Caco-2 (cell line): ENCODE data around the gene UBA3. TPM values are rescaled to one million over a fixed set of nuclear protein-coding genes. Genes with fewer than 3 reads are reported as not detected.

Experiments used
- BruUV-seq: library from RNA; stranded (reverse); fragments of 400-500 nt; replicated peaks from 2 replicates; lab custom pipeline; 2021; lab: Mats Ljungman, UMichigan
- CTCF ChIA-PET: fragments of 300-600 bp; sonication (Branson Sonifier 250); formaldehyde crosslinking; loops from one replicate; lab custom pipeline; 2022; ENCODE audit warnings: antibody characterized with exemption; lab: Charles Lee
- POLR2A ChIA-PET: fragments of 300-600 bp; sonication (Branson Sonifier 250); formaldehyde crosslinking; loops from one replicate; lab custom pipeline; 2022; ENCODE audit warnings: antibody characterized with exemption; lab: Charles Lee
- DNase-seq, 2 experiments: peaks; one replicate each; pipeline versions ENCODE4 v3.0.0 to v3.0.0-alpha.2; 2020 to 2022
- H3K27me3 ChIP-seq: replicated peaks from 2 replicates; pipeline ENCODE4 v1.6.0; 2011; ENCODE audit warnings: low read length; ENCODE audit not compliant: control insufficient read depth, insufficient read depth
- H3K36me3 ChIP-seq: 2 replicates; pipeline ENCODE4 v1.5.1; 2011; ENCODE audit warnings: low read length; ENCODE audit not compliant: control insufficient read depth, insufficient read depth
- H3K4me1 ChIP-seq: fragments of 250-450 bp; sonication (Bioruptor Pico); 2 replicates; pipeline ENCODE4 v1.5.1; 2020; ENCODE audit warnings: mild to moderate bottlenecking
- H3K4me3 ChIP-seq: 2 replicates; pipeline ENCODE4 v1.5.1; 2011; ENCODE audit warnings: low read depth, mild to moderate bottlenecking, control low read depth, low read length
- H3K9me3 ChIP-seq: fragments of 250-450 bp; sonication (Bioruptor Pico); 2 replicates; pipeline ENCODE4 v1.5.1; 2020; ENCODE audit warnings: mild to moderate bottlenecking, moderate library complexity
- H3K27ac Mint-ChIP-seq: one replicate; pipeline ENCODE4 v1.8.0; 2022; ENCODE audit warnings: mixed read lengths; ENCODE audit not compliant: unreplicated experiment
- H3K27me3 Mint-ChIP-seq: one replicate; pipeline ENCODE4 v1.8.0; 2022; ENCODE audit warnings: mixed read lengths; ENCODE audit not compliant: insufficient read depth, unreplicated experiment
- H3K36me3 Mint-ChIP-seq: one replicate; pipeline ENCODE4 v1.8.0; 2022; ENCODE audit warnings: mild to moderate bottlenecking, mixed read lengths; ENCODE audit not compliant: insufficient read depth, unreplicated experiment
- H3K4me1 Mint-ChIP-seq: one replicate; pipeline ENCODE4 v1.8.0; 2022; ENCODE audit warnings: low read depth, mixed read lengths; ENCODE audit not compliant: unreplicated experiment
- H3K4me3 Mint-ChIP-seq: one replicate; pipeline ENCODE4 v1.8.0; 2022; ENCODE audit warnings: mild to moderate bottlenecking, moderate library complexity, mixed read lengths; ENCODE audit not compliant: unreplicated experiment
- H3K9me3 Mint-ChIP-seq: one replicate; pipeline ENCODE4 v1.8.0; 2022; ENCODE audit warnings: mixed read lengths; ENCODE audit not compliant: unreplicated experiment
- CTCF ChIP-seq, 2 experiments: fragments of 200-600 bp in 1 of 2; IDR thresholded peaks; 1 replicate in 1 of 2; 2 replicates in 1 of 2; pipeline versions ENCODE4 v1.5.1 to v1.8.0; 2011 to 2022; ENCODE audit warnings: antibody characterized with exemption in 1 of 2, control low read depth in 1 of 2, inconsistent platforms in 1 of 2, low read depth in 1 of 2, low read length in 1 of 2, mild to moderate bottlenecking in 1 of 2, moderate library complexity in 1 of 2; ENCODE audit not compliant: insufficient read depth in 1 of 2, severe bottlenecking in 1 of 2, unreplicated experiment in 1 of 2
- intact Hi-C: fragments of 100-400 bp; cut with micrococcal nuclease; formaldehyde crosslinking; loops from one replicate; pipeline ENCODE4 v1.10.0; 2022; ENCODE audit not compliant: unreplicated experiment
- total RNA-seq: library from RNA; stranded (reverse); gene quantifications from 2 replicates; pipeline ENCODE4 v1.2.3, GENCODE V29; 2022

The UBA3 gene
- total RNA-seq, 1 experiment from 2014 or later, result 49.6 TPM

DNA sequence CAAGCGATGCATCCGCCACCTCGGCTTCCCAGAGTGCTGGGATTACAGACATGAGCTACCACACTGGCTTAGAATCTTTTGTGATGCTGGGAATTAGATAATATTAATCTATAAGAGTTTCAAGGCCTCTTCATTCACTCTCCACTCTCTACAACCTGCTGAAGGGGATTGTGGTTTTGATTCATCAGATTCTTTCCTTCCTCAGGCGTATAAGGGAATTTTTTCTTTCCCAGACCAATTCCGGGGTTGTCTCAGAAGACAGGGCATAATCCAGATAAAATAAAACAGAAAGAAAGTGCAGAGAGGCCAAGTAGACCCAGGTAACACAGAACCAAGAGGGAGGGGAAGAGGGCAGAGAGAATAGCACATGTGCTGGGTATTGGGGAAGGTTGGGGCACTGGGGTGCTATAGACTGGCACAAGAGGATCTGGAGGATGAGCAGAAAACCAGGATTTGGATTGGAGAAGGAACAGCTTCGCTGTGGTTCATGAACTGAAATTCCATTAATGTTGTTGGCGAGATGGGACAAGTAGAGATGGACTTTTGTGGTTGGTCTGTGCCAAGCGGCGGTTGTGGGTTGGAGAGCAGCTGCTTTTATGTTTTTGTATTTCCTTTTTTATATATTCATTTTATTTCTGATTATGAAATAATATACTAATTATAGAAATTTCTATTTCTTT, 17.4 kb upstream of the UBA3 start:
- Histone ChIP-seq H3K4me1 (no peaks in the 10 kb centered on the region), H3K4me3 (no peak overlapping the region), H3K9me3 (no peaks in the 10 kb centered on the region), H3K36me3 (no peaks in the 10 kb centered on the region), H3K27me3 (no peaks in the 10 kb centered on the region)
- intact Hi-C loops, result no loop called here
- Mint-ChIP-seq H3K36me3 (no peaks in the 10 kb centered on the region), H3K27me3 (no peaks in the 10 kb centered on the region), H3K27ac (no peak overlapping the region), H3K4me1 (no peaks in the 10 kb centered on the region), H3K4me3 (no peak overlapping the region), H3K9me3 (no peaks in the 10 kb centered on the region)
- no TSS peak for BruUV-seq
- TF ChIP-seq CTCF (IDR thresholded peaks at IDR 0.05; ENCODE audit: insufficient read depth in 1 of 2, low read depth in 1 of 2, low read length in 1 of 2, severe bottlenecking in 1 of 2, unreplicated experiment in 1 of 2), result no peak
- DNase-seq, result no peak
- ChIA-PET POLR2A (no interaction called here), CTCF (no interaction called here)

DNA sequence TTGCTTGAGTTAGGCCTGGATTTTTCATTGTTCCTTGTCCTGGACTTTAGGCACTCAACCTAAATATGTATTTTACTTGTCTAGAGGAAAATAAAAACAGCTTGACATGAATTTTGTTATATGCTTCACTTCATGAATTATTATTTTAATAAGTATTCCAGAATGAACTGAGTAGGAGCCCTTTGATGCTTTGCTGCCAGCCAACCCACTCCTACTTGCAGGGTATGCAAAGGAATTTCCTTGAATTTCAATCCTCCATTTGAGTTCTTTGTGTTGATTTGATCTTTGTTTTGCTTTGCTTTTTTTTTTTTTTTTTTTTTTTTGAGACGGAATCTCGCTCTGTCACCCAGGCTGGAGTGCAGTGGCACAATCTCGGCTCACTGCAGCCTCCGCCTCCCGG, 16.1 kb upstream of the UBA3 start:
- CTCF ChIA-PET, result no interaction called here
- Histone ChIP-seq H3K9me3 (no peaks in the 10 kb centered on the region), H3K4me3 (no peak overlapping the region), H3K4me1 (no peaks in the 10 kb centered on the region), H3K27me3 (no peaks in the 10 kb centered on the region), H3K36me3 (no peaks in the 10 kb centered on the region)
- POLR2A ChIA-PET, result no interaction called here
- TF ChIP-seq CTCF (IDR thresholded peaks at IDR 0.05; ENCODE audit: insufficient read depth in 1 of 2, low read depth in 1 of 2, low read length in 1 of 2, severe bottlenecking in 1 of 2, unreplicated experiment in 1 of 2), result no peak
- H3K27me3 Mint-ChIP-seq, result no peaks in the 10 kb centered on the region
- no peak overlapping the region for H3K27ac Mint-ChIP-seq
- H3K4me3 Mint-ChIP-seq, result no peak overlapping the region
- DNase-seq, result no peak
- H3K9me3 Mint-ChIP-seq, result no peaks in the 10 kb centered on the region
- H3K36me3 Mint-ChIP-seq, result no peaks in the 10 kb centered on the region
- H3K4me1 Mint-ChIP-seq, result no peaks in the 10 kb centered on the region
- intact Hi-C loops, result no loop called here
- BruUV-seq, result no TSS peak

- H3K27ac Mint-ChIP-seq, result no peak overlapping the region
- Histone ChIP-seq H3K36me3 (no peaks in the 10 kb centered on the region), H3K9me3 (no peaks in the 10 kb centered on the region), H3K4me3 (no peak overlapping the region), H3K27me3 (no peaks in the 10 kb centered on the region), H3K4me1 (no peaks in the 10 kb centered on the region)
- TF ChIP-seq CTCF (IDR thresholded peaks at IDR 0.05; ENCODE audit: insufficient read depth in 1 of 2, low read depth in 1 of 2, low read length in 1 of 2, severe bottlenecking in 1 of 2, unreplicated experiment in 1 of 2), result no peak
- DNase-seq, result no peak
- intact Hi-C loops, result no loop called here
- no peaks in the 10 kb centered on the region for H3K9me3 Mint-ChIP-seq
- no peaks in the 10 kb centered on the region for H3K27me3 Mint-ChIP-seq
- ChIA-PET CTCF (no interaction called here), POLR2A (no interaction called here)
- H3K4me1 Mint-ChIP-seq, result peaks cover 3% of the 10 kb centered on the region
- BruUV-seq, result no TSS peak
- no peak overlapping the region for H3K4me3 Mint-ChIP-seq
- no peaks in the 10 kb centered on the region for H3K36me3 Mint-ChIP-seq
These were observed 15.5 kb upstream of the UBA3 start for GRCh38 chr3:69095636-69096035.
